PC-9 (cell line): ENCODE measurements around the gene PGAM5. TPM values are rescaled to one million over a fixed set of nuclear protein-coding genes. Genes with fewer than 3 reads are reported as not detected.

ENCODE experiments used
- BruUV-seq: library from RNA; stranded (reverse); fragments of 400-500 nt; replicated peaks from 2 replicates; lab custom pipeline; 2021; lab: Mats Ljungman, UMichigan
- CTCF ChIA-PET: fragments of 300-600 bp; sonication (Branson Sonifier 250); formaldehyde crosslinking; loops from one replicate; lab custom pipeline; 2022; ENCODE audit warnings: antibody characterized with exemption; lab: Charles Lee
- POLR2A ChIA-PET: fragments of 300-600 bp; sonication (Branson Sonifier 250); formaldehyde crosslinking; loops from one replicate; lab custom pipeline; 2022; ENCODE audit warnings: antibody characterized with exemption; ENCODE audit not compliant: unreplicated experiment; lab: Charles Lee
- DNase-seq, 2 experiments: peaks; one replicate each; pipeline versions ENCODE4 v3.0.0 to v3.0.0-alpha.2; 2015 to 2022; ENCODE audit warnings: mixed read lengths in 1 of 2
- H2AFZ ChIP-seq: fragments of 200-600 bp; sonication (generic); 2 replicates; pipeline ENCODE4 v1.8.1; 2017; ENCODE audit warnings: antibody characterized with exemption
- H3F3A ChIP-seq: fragments of 200-600 bp; sonication (generic); 2 replicates; pipeline ENCODE4 v1.8.1; 2017; ENCODE audit warnings: antibody characterized with exemption, mild to moderate bottlenecking, low read depth; ENCODE audit not compliant: insufficient read depth
- H3K27ac ChIP-seq: fragments of 200-600 bp; sonication (generic); 2 replicates; pipeline ENCODE4 v1.6.1; 2016; ENCODE audit warnings: mixed run types
- H3K27me3 ChIP-seq: fragments of 200-600 bp; sonication (generic); 2 replicates; pipeline ENCODE4 v1.6.1; 2016; ENCODE audit warnings: low read depth, mixed run types; ENCODE audit not compliant: insufficient read depth
- H3K36me3 ChIP-seq: fragments of 200-600 bp; sonication (generic); 2 replicates; pipeline ENCODE4 v1.6.1; 2016; ENCODE audit warnings: low read depth, mixed run types
- H3K4me1 ChIP-seq: fragments of 200-600 bp; sonication (generic); replicated peaks from 2 replicates; pipeline ENCODE4 v1.6.1; 2016; ENCODE audit warnings: mixed run types; ENCODE audit not compliant: insufficient read depth
- H3K4me2 ChIP-seq: fragments of 200-600 bp; sonication (generic); 2 replicates; pipeline ENCODE4 v1.6.1; 2017; ENCODE audit warnings: mixed run types
- H3K4me3 ChIP-seq: fragments of 200-600 bp; sonication (generic); 2 replicates; pipeline ENCODE4 v1.6.1; 2016; ENCODE audit warnings: mixed run types
- H3K79me2 ChIP-seq: fragments of 200-600 bp; sonication (generic); 2 replicates; pipeline ENCODE4 v1.6.1; 2017; ENCODE audit warnings: low read depth, mixed run types
- H3K9me2 ChIP-seq: fragments of 200-600 bp; sonication (generic); 2 replicates; pipeline ENCODE4 v1.8.1; 2017; ENCODE audit warnings: mild to moderate bottlenecking; ENCODE audit not compliant: insufficient read depth
- H3K9me3 ChIP-seq: fragments of 200-600 bp; sonication (generic); 2 replicates; pipeline ENCODE4 v1.8.1; 2016; ENCODE audit warnings: low read depth; ENCODE audit not compliant: insufficient read depth
- H4K20me1 ChIP-seq: fragments of 200-600 bp; sonication (generic); 2 replicates; pipeline ENCODE4 v1.8.1; 2017; ENCODE audit not compliant: insufficient read depth
- CTCF ChIP-seq: fragments of 200-600 bp; sonication (generic); conservative IDR thresholded peaks from 2 replicates; pipeline ENCODE4 v1.6.1; 2017; ENCODE audit warnings: mixed run types, antibody characterized with exemption, mild to moderate bottlenecking, moderate library complexity
- EZH2 ChIP-seq: fragments of 200-600 bp; sonication (generic); IDR thresholded peaks from 2 replicates; pipeline ENCODE4 v1.8.0; 2017; ENCODE audit warnings: antibody characterized with exemption, low read depth
- intact Hi-C: fragments of 100-400 bp; cut with micrococcal nuclease; formaldehyde crosslinking; loops from one replicate; pipeline ENCODE4 v1.10.0; 2022; ENCODE audit not compliant: unreplicated experiment
- total RNA-seq: library from RNA; stranded (reverse); gene quantifications from 2 replicates; pipeline ENCODE4 v1.2.3, GENCODE V29; 2021

Gene PGAM5
- total RNA-seq, 1 experiment from 2014 or later: 59.0 TPM

GRCh38 chr12:132739600-132740312, 29.1 kb downstream of the PGAM5 start:
- no peaks in the 10 kb centered on the region for H3K27me3 ChIP-seq
- H2AFZ ChIP-seq: no peak overlapping the region
- no TSS peak for BruUV-seq
- ChIA-PET POLR2A (no interaction called here), CTCF (no interaction called here)
- intact Hi-C loops: no loop called here
- H3K36me3 ChIP-seq: peaks cover 68% of the 10 kb centered on the region
- no peak for DNase-seq
- H3K9me3 ChIP-seq: no peaks in the 10 kb centered on the region
- peaks cover 48% of the 10 kb centered on the region for H4K20me1 ChIP-seq
- H3K27ac ChIP-seq: no peak overlapping the region
- no peak overlapping the region for H3K4me2 ChIP-seq
- no peaks in the 10 kb centered on the region for H3K9me2 ChIP-seq
- 0 out of 2 replicates have a peak, but pooled peaks cover 11% of the 10 kb centered on the region for H3F3A ChIP-seq
- no peaks in the 10 kb centered on the region for H3K4me1 ChIP-seq
- peaks cover 22% of the 10 kb centered on the region for H3K79me2 ChIP-seq
- TF ChIP-seq EZH2: no peak
- no peak for TF ChIP-seq CTCF
- no peak overlapping the region for H3K4me3 ChIP-seq

GRCh38 chr12:132740313-132740646, 29.6 kb downstream of the PGAM5 start:
- ChIA-PET POLR2A (no interaction called here), CTCF (no interaction called here)
- Histone ChIP-seq H3K36me3 (peaks cover 67% of the 10 kb centered on the region), H3K4me3 (no peak overlapping the region), H3K4me2 (no peak overlapping the region), H4K20me1 (peaks cover 50% of the 10 kb centered on the region), H3K9me3 (no peaks in the 10 kb centered on the region), H3K79me2 (peaks cover 27% of the 10 kb centered on the region), H3F3A (0 out of 2 replicates have a peak, but pooled peaks cover 6% of the 10 kb centered on the region), H3K27ac (no peak overlapping the region), H2AFZ (no peak overlapping the region), H3K9me2 (no peaks in the 10 kb centered on the region), H3K4me1 (no peaks in the 10 kb centered on the region), H3K27me3 (no peaks in the 10 kb centered on the region)
- no TSS peak for BruUV-seq
- intact Hi-C loops: no loop called here
- no peak for DNase-seq
- TF ChIP-seq CTCF: no peak
- no peak for TF ChIP-seq EZH2

GRCh38 chr12:132740652-132741051, 30.0 kb downstream of the PGAM5 start:
- POLR2A ChIA-PET: no interaction called here
- Histone ChIP-seq H3K4me2 (no peak overlapping the region), H4K20me1 (peaks cover 53% of the 10 kb centered on the region), H3K9me2 (no peaks in the 10 kb centered on the region), H3F3A (0 out of 2 replicates have a peak, but pooled peaks cover 5% of the 10 kb centered on the region), H3K27ac (no peak overlapping the region), H3K9me3 (no peaks in the 10 kb centered on the region), H3K36me3 (peaks cover 67% of the 10 kb centered on the region), H3K27me3 (no peaks in the 10 kb centered on the region), H3K4me3 (no peak overlapping the region), H3K4me1 (no peaks in the 10 kb centered on the region), H2AFZ (no peak overlapping the region), H3K79me2 (peaks cover 31% of the 10 kb centered on the region)
- CTCF ChIA-PET: no interaction called here
- TF ChIP-seq EZH2 (no peak), CTCF (no peak)
- intact Hi-C loops: no loop called here
- DNase-seq: no peak
- BruUV-seq: no TSS peak
